ENCODE results near the gene LRP1B.

DNA sequence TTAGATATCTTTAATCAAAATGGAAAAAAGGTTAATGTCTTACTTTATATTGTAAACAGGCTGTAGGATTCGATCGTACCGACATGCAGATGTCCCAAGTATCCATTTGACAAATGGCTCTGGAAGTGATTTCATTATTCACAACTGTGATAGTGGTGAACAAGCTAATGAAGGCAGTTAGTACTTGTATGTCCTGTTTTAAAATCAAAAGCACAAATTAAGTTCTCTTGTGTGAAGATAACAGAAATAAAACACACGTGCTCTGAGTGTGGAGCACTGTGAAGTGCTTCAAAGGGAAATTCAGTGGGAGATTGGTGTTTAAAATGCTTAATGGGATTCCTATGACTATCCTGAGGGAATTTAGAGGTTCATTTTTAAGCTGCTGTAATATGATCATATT lies 8.6 kb upstream of the LRP1B start:
- TF ChIP-seq POLR2A (IDR thresholded peaks at IDR 0.05; ENCODE audit: low read depth, low read length) (no peak), POLR2AphosphoS5 (IDR thresholded peaks at IDR 0.05; ENCODE audit: low read depth, low read length) (no peak)
